Panc1 (cell line): ENCODE results near the gene GSG1L.

Source experiments
- TF ChIP-seq, protein P1 (sequence below): fragments of 450-650 bp; IDR thresholded peaks from 2 replicates; pipeline ENCODE4 v1.5.1; 2017; ENCODE audit warnings: mild to moderate bottlenecking
- TF ChIP-seq, protein P2 (sequence below), 2 experiments: IDR thresholded peaks; 2 replicates each; pipeline ENCODE4 v1.6.1; 2011 to 2012; ENCODE audit warnings: low read depth in 2 of 2, control low read depth in 1 of 2, low read length in 1 of 2, mild to moderate bottlenecking in 1 of 2, moderate library complexity in 1 of 2; ENCODE audit not compliant: insufficient read depth in 1 of 2

DNA sequence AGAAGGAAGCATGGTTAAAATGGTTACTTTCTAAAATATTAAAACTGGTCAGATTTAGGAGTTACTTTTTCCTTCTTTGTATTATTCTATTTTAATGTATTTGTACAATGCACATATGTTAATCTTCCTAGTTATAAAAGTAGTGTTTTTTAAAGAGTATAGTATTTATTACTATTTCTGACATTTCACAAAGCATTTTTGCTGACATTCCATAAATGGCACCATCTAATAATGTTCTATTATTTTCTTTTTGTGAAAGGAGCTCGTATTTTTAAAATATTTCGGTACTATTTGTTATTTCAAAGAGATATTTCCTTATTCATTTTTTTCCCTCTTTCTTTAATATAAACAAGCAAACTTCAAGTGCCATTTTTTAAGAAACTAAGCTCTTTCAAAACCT, 47.5 kb upstream of the GSG1L start:
- TF ChIP-seq, protein P1, sequence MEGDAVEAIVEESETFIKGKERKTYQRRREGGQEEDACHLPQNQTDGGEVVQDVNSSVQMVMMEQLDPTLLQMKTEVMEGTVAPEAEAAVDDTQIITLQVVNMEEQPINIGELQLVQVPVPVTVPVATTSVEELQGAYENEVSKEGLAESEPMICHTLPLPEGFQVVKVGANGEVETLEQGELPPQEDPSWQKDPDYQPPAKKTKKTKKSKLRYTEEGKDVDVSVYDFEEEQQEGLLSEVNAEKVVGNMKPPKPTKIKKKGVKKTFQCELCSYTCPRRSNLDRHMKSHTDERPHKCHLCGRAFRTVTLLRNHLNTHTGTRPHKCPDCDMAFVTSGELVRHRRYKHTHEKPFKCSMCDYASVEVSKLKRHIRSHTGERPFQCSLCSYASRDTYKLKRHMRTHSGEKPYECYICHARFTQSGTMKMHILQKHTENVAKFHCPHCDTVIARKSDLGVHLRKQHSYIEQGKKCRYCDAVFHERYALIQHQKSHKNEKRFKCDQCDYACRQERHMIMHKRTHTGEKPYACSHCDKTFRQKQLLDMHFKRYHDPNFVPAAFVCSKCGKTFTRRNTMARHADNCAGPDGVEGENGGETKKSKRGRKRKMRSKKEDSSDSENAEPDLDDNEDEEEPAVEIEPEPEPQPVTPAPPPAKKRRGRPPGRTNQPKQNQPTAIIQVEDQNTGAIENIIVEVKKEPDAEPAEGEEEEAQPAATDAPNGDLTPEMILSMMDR, result no peak
- TF ChIP-seq, protein P2, sequence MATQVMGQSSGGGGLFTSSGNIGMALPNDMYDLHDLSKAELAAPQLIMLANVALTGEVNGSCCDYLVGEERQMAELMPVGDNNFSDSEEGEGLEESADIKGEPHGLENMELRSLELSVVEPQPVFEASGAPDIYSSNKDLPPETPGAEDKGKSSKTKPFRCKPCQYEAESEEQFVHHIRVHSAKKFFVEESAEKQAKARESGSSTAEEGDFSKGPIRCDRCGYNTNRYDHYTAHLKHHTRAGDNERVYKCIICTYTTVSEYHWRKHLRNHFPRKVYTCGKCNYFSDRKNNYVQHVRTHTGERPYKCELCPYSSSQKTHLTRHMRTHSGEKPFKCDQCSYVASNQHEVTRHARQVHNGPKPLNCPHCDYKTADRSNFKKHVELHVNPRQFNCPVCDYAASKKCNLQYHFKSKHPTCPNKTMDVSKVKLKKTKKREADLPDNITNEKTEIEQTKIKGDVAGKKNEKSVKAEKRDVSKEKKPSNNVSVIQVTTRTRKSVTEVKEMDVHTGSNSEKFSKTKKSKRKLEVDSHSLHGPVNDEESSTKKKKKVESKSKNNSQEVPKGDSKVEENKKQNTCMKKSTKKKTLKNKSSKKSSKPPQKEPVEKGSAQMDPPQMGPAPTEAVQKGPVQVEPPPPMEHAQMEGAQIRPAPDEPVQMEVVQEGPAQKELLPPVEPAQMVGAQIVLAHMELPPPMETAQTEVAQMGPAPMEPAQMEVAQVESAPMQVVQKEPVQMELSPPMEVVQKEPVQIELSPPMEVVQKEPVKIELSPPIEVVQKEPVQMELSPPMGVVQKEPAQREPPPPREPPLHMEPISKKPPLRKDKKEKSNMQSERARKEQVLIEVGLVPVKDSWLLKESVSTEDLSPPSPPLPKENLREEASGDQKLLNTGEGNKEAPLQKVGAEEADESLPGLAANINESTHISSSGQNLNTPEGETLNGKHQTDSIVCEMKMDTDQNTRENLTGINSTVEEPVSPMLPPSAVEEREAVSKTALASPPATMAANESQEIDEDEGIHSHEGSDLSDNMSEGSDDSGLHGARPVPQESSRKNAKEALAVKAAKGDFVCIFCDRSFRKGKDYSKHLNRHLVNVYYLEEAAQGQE (IDR thresholded peaks at IDR 0.05; ENCODE audit: insufficient read depth in 1 of 2, low read depth in 2 of 2, low read length in 1 of 2), result no peak
